GM18499 (cell line): Measurements from ENCODE around the gene SEC31B.

Experiments
- ATAC-seq: cut with Tn5 transposase; IDR thresholded peaks from one replicate; pipeline ENCODE4 v1.9.1; 2021; ENCODE audit warnings: moderate number of reproducible peaks; ENCODE audit not compliant: insufficient read depth, unreplicated experiment

Gene SEC31B

DNA sequence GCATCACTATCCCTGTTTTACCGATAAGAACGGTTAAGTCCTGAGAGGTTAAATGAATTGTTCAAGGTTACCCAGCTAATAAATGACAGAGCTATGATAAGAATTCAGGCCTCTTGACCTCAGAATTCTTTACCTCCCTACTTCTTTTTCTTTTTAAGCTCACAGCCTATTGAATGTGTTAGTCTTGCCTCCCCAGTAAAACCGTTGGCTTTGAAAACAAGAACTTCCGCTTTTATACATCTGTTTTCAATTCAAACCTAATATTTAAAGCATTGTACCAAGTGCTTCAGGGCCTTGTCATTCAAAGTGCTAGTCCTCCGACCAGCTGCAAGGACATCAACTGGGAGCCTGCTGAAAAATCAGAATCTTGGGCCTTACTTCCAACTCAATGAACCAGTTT lies 15.6 kb downstream of the SEC31B start:
- ATAC-seq, result no peak

- ATAC-seq, result no peak
Observed at GRCh38 chr10:100502926-100503494, 16.7 kb downstream of the SEC31B start.

GRCh38 chr10:100501423-100501822 lies 18.2 kb downstream of the SEC31B start:
- ATAC-seq, result no peak

- no peak for ATAC-seq
Observed at GRCh38 chr10:100498059-100498458, 21.6 kb downstream of the SEC31B start.

GRCh38 chr10:100496567-100496966 lies 23.1 kb downstream of the SEC31B start:
- no peak for ATAC-seq

DNA sequence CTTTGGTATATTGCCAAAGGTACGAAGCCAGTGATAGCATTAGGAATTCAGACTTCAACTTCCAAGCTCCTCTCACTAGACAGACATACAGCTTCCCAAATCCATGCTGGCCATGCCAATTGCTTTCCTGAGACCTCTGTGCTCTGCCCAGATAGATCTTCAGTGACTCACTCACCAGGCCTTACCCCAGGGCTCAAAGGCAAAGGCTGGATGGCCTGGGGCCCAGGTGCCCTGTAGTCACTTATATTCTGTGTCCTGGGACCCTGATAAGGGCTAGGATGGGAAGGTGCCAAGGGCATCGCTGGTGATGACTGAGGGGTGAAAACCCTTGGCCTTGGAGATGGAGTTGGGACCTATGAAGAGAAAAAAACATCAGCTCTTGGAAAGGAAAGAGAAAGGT lies 29.1 kb downstream of the SEC31B start:
- ATAC-seq, result no peak

DNA sequence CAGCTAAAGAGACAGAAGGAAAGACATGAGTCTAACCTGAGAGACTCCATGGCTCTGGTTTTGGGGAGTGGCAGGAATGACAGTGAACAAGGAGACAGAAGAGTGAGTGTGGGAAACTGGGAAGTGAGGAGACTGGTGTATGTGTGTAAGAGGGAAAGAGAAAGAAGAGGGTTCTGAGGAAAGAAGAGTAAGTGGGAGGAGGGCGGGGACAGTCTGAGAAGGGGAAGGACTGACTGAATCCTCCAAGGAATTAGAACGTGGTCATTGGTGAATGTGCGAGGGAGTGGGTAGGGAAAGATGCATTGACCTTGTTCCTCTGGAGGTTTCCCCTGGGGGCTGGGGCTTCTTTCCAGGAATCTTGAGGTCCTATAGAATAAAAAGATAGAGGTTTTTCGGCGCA lies 30.3 kb downstream of the SEC31B start:
- ATAC-seq, result no peak

GRCh38 chr10:100487529-100487928 lies 32.1 kb downstream of the SEC31B start:
- no peak for ATAC-seq

DNA sequence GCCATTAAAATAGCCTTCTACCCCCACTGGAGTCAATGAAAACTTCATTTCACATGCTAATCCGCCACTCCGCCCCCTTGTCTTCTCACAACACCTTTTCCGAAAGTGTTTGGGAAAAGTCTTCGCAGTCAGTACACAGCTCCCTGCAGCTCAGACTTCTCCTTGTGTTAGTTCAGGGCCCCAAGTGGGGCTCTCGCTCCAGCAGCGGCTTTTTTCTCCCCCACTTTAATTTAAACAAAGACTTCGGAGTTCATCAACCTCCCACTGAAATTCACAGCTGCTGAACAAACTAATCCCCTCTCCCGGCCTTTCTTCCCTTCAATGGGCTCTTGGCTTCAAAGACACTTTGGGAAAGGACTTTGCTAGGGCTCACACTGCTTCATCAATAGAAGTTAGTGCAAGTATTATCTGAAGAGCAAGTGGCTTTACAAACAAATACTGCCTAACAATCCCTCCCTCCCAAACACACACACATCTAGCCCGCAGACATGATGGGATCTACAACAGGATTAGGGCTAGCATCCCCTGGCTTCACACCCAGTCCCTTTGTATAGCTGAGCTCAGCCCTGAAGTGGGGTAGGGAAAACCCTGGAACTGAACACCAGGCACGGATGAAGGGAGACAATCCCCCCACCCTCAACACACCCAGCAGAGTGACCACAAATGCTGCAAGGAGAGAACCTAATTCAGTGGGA lies 33.7 kb downstream of the SEC31B start:
- no peak for ATAC-seq

GRCh38 chr10:100485366-100485765 lies 34.3 kb downstream of the SEC31B start:
- no peak for ATAC-seq

DNA sequence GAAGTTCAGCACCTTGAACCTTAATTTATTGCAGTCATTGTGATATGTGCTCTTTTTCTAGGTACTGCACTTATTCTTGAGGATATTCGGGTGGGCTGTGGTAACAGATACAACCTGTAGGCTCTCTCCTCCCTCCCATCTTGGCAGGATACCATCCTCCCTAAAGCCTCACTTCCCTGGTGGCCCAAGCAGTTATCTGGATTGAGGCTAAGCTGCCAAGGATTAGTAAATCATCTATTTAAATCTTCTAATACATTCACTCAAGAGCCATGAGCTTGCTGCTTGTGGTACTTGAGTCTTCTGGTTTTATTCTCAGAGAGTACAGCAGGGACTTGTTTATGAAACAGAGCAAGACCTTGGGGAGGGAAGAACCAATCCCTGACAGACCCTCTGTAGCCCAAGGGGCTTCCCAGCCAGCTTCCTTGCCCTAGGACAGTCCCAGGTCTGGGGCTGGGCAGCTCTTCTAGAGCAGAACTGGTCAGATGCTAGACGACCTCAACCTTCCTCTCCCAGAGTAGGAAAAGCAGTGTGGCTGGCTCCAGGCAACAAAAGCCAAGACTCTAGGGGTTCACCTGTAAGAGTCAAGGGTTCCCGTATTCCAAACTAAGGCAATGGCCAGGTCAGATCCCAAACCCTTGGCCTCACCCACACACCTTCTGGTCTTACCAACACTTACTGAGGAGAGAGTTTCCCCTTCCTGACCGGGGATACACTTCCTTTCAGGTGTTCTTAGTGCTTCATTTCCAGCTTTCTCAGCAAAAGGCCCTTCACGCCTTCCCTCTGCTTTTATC lies 35.6 kb downstream of the SEC31B start:
- no peak for ATAC-seq

- ATAC-seq, result no peak
Observed at GRCh38 chr10:100482834-100483185, 36.9 kb downstream of the SEC31B start.

DNA sequence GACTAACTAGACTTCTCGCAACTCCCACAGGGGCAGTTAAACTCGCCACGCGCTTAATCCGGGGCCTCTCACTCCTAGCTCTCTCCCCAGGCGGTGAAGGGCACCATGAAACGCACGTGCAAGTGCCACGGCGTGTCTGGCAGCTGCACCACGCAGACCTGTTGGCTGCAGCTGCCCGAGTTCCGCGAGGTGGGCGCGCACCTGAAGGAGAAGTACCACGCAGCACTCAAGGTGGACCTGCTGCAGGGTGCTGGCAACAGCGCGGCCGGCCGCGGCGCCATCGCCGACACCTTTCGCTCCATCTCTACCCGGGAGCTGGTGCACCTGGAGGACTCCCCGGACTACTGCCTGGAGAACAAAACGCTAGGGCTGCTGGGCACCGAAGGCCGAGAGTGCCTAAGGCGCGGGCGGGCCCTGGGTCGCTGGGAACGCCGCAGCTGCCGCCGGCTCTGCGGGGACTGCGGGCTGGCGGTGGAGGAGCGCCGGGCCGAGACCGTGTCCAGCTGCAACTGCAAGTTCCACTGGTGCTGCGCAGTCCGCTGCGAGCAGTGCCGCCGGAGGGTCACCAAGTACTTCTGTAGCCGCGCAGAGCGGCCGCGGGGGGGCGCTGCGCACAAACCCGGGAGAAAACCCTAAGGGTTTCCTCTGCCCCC lies 37.4 kb downstream of the SEC31B start:
- ATAC-seq, result no peak

DNA sequence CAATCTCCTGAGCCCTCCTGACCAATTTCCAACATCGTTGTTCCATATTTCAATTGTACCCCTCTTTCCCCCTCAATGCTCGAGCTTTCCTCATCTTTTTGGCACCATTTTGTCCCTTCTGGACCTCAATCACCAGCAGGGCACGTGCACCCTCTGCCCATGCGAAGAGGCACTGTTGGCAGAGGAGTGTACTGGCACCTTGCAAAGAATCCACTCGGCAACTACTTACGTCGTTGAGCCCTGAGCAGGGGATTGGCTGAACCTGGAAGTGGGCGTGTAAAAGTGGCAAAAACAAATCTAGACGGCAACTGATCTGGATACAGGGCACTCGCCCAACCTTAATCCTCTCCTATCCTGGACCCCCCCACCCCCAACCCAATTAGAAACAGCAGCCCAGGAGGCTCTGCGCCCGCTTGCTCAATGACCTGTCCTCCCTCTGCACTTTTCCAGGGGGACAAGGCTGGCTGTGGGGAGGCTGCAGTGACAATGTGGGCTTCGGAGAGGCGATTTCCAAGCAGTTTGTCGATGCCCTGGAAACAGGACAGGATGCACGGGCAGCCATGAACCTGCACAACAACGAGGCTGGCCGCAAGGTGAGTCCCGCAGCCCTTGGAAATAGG lies 38.1 kb downstream of the SEC31B start:
- ATAC-seq, result peak; percentile 79

DNA sequence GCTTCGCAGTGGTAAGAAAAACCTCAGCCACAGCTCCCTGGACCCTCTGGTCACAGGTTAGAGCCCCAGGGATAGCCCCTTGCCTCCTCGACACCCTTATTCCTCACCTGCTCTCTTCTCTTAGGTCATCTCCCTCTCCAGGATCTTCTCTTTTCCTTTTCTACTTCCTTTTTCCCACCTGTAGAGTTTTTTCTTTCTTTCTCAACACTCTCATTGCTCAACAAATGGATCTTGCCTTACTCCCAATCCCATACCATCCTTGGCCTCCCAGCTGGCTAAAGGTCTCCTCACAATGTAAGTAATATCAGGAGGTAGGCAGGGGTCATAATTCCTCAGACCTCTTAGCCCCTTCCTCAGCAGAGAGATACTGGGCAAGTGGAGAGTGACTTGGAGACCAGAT lies 39.7 kb downstream of the SEC31B start:
- no peak for ATAC-seq

DNA sequence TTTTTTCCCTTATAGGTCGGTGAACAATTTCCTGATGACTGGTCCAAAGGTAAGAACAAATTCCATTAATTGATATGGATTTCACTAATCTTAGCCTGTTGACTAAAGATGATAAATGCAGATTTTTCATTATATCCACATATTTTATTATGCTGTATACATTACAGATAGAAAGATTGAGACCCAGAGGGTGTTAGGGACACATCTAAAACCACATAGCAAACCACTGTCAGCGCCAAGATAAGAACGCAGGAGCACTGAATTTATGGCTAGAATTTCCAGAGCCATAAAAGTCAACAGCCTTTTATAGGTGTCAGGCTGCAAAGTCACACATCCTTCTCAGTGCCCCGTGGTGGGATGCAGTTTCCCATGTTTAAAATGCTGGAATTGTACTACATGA lies 40.6 kb downstream of the SEC31B start:
- ATAC-seq, result no peak

- no peak for ATAC-seq
Observed at GRCh38 chr10:100477970-100478369, 41.7 kb downstream of the SEC31B start.

- no peak for ATAC-seq
Observed at GRCh38 chr10:100470367-100470766, 49.3 kb downstream of the SEC31B start.

- ATAC-seq, result no peak
Observed at GRCh38 chr10:100469756-100470155, 49.9 kb downstream of the SEC31B start.

GRCh38 chr10:100468978-100469377 lies 50.7 kb downstream of the SEC31B start:
- ATAC-seq, result no peak

DNA sequence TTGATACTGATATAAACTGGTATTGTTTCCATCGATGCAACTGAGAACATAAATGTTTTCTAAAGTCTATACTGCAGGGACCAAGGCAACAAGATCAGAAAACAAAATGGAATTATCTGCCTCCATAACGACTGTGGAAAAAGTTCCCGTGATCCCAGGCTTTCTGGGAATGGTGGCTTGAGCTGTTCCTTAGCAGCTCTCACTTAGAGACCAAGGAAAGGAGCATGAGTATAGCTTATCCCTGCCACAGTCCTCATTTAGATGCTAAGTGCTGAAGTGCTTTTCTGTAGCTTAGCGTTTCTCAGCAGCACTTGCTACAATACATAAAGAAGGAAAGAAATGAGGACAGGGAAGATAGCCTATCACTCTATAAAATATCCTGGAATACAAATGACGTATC lies 51.3 kb downstream of the SEC31B start:
- ATAC-seq, result no peak
